GM12878 (cell line): ENCODE data around the gene CUL1. TPM values are rescaled to one million over a fixed set of nuclear protein-coding genes. Genes with fewer than 3 reads are reported as not detected.

ENCODE experiments used
- ATAC-seq: fragments of 200-7000 bp; cut with Tn5 transposase; 3 replicates; pipeline ENCODE4 v1.9.1; 2020; ENCODE audit warnings: mild to moderate bottlenecking, moderate library complexity
- BruUV-seq: library from RNA; stranded (reverse); fragments of 400-500 nt; replicated peaks from 2 replicates; lab custom pipeline; 2021; lab: Mats Ljungman, UMichigan
- CTCF ChIA-PET: fragments of 300-600 bp; sonication (Branson Sonifier 250); formaldehyde crosslinking; extraction: SDS; loops from one replicate; lab custom pipeline; 2021; ENCODE audit warnings: inconsistent platforms; lab: Yijun Ruan, JAX
- POLR2A ChIA-PET: fragments of 350-600 bp; formaldehyde crosslinking; extraction: SDS; loops from one replicate; lab custom pipeline; 2021; ENCODE audit warnings: inconsistent platforms; lab: Charles Lee
- RAD21 ChIA-PET: fragments of 300-600 bp; sonication (Branson Sonifier 250); formaldehyde crosslinking; loops from one replicate; lab custom pipeline; 2023; ENCODE audit warnings: antibody characterized with exemption; ENCODE audit not compliant: unreplicated experiment; lab: Charles Lee
- SMC1A ChIA-PET: fragments of 300-600 bp; sonication (Branson Sonifier 250); formaldehyde crosslinking; loops from one replicate; lab custom pipeline; 2023; ENCODE audit not compliant: unreplicated experiment, uncharacterized antibody; lab: Charles Lee
- DNase-seq: peaks from one replicate; pipeline ENCODE4 v3.0.0-alpha.2; 2011; ENCODE audit warnings: low read depth, low spot score
- FAIRE-seq: peaks from 3 replicates; lab custom pipeline; 2011; peaks lifted over from hg19 to GRCh38; lab: Jason Lieb, UNC
- H2AFZ ChIP-seq: 2 replicates; pipeline ENCODE4 v1.6.0; 2011; ENCODE audit warnings: low read depth, low read length, control low read depth; ENCODE audit not compliant: control insufficient read depth
- H3K27ac ChIP-seq: 2 replicates; pipeline ENCODE4 v1.5.1; 2011; ENCODE audit warnings: control low read depth; ENCODE audit not compliant: control insufficient read depth, insufficient read depth
- H3K27me3 ChIP-seq, 2 experiments: replicated peaks in 1 of 2; 2 replicates each; pipeline versions ENCODE4 v1.6.0 to v1.6.1; 2011; ENCODE audit warnings: low read length in 1 of 2; ENCODE audit not compliant: control insufficient read depth in 2 of 2, insufficient read depth in 2 of 2
- H3K36me3 ChIP-seq, 2 experiments: 2 replicates each; pipeline ENCODE4 v1.5.1; 2011; ENCODE audit warnings: low read length in 1 of 2; ENCODE audit not compliant: control insufficient read depth in 2 of 2, insufficient read depth in 2 of 2
- H3K4me1 ChIP-seq: 2 replicates; pipeline ENCODE4 v1.6.1; 2011; ENCODE audit warnings: mild to moderate bottlenecking, low read length, moderate library complexity, mixed read lengths; ENCODE audit not compliant: control insufficient read depth, insufficient read depth
- H3K4me2 ChIP-seq: 2 replicates; pipeline ENCODE4 v1.6.0; 2011; ENCODE audit warnings: control low read depth; ENCODE audit not compliant: control insufficient read depth, insufficient read depth
- H3K4me3 ChIP-seq: fragments of 200-600 bp; sonication (generic); 2 replicates; pipeline ENCODE4 v1.5.1; 2016
- H3K79me2 ChIP-seq: 2 replicates; pipeline ENCODE4 v1.6.0; 2011; ENCODE audit warnings: low read length; ENCODE audit not compliant: control insufficient read depth, insufficient read depth
- H3K9ac ChIP-seq: 2 replicates; pipeline ENCODE4 v1.8.0; 2011; ENCODE audit warnings: low read length, control low read depth, mixed read lengths; ENCODE audit not compliant: control insufficient read depth, insufficient read depth
- H3K9me3 ChIP-seq: replicated peaks from 3 replicates; pipeline ENCODE4 v1.5.1; 2011; ENCODE audit warnings: mild to moderate bottlenecking, low read length; ENCODE audit not compliant: control insufficient read depth, insufficient read depth
- H4K20me1 ChIP-seq: 2 replicates; pipeline ENCODE4 v1.6.0; 2011; ENCODE audit not compliant: control insufficient read depth, insufficient read depth
- BHLHE40 ChIP-seq, 2 experiments: fragments of 450-650 bp in 1 of 2; IDR thresholded peaks; 2 replicates each; pipeline ENCODE4 v1.6.1; 2011 to 2017; ENCODE audit warnings: low read depth in 2 of 2, borderline replicate concordance in 1 of 2, improper control_type of control experiment in 1 of 2, low read length in 1 of 2, mild to moderate bottlenecking in 1 of 2
- CBFB ChIP-seq: IDR thresholded peaks from 2 replicates; pipeline ENCODE4 v1.6.1; 2016; ENCODE audit warnings: antibody characterized with exemption, low read depth
- CREB1 ChIP-seq: IDR thresholded peaks from 2 replicates; pipeline ENCODE4 v1.6.1; 2012; ENCODE audit warnings: low read depth, mild to moderate bottlenecking, inconsistent platforms
- CUX1 ChIP-seq: IDR thresholded peaks from 2 replicates; pipeline ENCODE4 v1.6.1; 2012; ENCODE audit warnings: improper control_type of control experiment, low read depth, low read length; ENCODE audit not compliant: insufficient replicate concordance
- DPF2 ChIP-seq: fragments of 450-650 bp; IDR thresholded peaks from 2 replicates; pipeline ENCODE4 v1.6.1; 2017; ENCODE audit warnings: mild to moderate bottlenecking
- FOS ChIP-seq: IDR thresholded peaks from 3 replicates; pipeline ENCODE4 v1.6.1; 2011; ENCODE audit warnings: borderline replicate concordance; ENCODE audit not compliant: insufficient read length; ENCODE audit errors: extremely low read depth
- JUNB ChIP-seq: IDR thresholded peaks from 2 replicates; pipeline ENCODE4 v1.6.1; 2016; ENCODE audit warnings: antibody characterized with exemption, mild to moderate bottlenecking
- NFYA ChIP-seq: IDR thresholded peaks from 2 replicates; pipeline ENCODE4 v1.6.1; 2011; ENCODE audit warnings: low read depth, mild to moderate bottlenecking, low read length, improper control_type of control experiment, borderline replicate concordance
- POU2F2 ChIP-seq: IDR thresholded peaks from 3 replicates; pipeline ENCODE4 v1.6.1; 2011; ENCODE audit warnings: low read depth, mild to moderate bottlenecking, low read length, borderline replicate concordance
- RELA ChIP-seq: fragments of 450-650 bp; IDR thresholded peaks from 2 replicates; pipeline ENCODE4 v1.8.0; 2014; ENCODE audit warnings: borderline replicate concordance; ENCODE audit not compliant: partially characterized antibody
- TARDBP ChIP-seq: IDR thresholded peaks from 2 replicates; pipeline ENCODE4 v1.6.1; 2016; ENCODE audit warnings: borderline replicate concordance
- TBL1XR1 ChIP-seq: IDR thresholded peaks from 2 replicates; pipeline ENCODE4 v1.6.1; 2012; ENCODE audit warnings: low read depth, low read length, improper control_type of control experiment
- YBX1 ChIP-seq: fragments of 450-650 bp; IDR thresholded peaks from 2 replicates; pipeline ENCODE4 v1.6.1; 2016; ENCODE audit warnings: antibody characterized with exemption
- WGBS: methylation state at CpG from one replicate; pipeline ENCODE4 v1.1.6; 2016; ENCODE audit warnings: low lambda C conversion rate; ENCODE audit not compliant: insufficient replicate concordance, insufficient coverage; ENCODE audit errors: missing lambda C conversion rate; 5-methylcytosine and 5-hydroxymethylcytosine counted together
- in situ Hi-C: fragments of 300-500 bp; cut with MboI; formaldehyde crosslinking; loops from 9 replicates; pipeline ENCODE4 v1.14.3; 2018; ENCODE audit warnings: mixed read lengths
- intact Hi-C: fragments of 100-400 bp; cut with micrococcal nuclease; formaldehyde crosslinking; loops from one replicate; pipeline ENCODE4 v1.14.2; 2022; ENCODE audit not compliant: unreplicated experiment
- polyA plus RNA-seq, 11 experiments: library from polyadenylated mRNA; depleted of rRNA in 4 of 11; unstranded in 6 of 11; stranded (reverse) in 5 of 11; fragments of >200 nt; fragmentation: Nextera tagmentation in 4 of 11; fragmentation: Illumina TruSeq in 1 of 11; extraction: Ambion mirVana in 4 of 11; extraction: Trizol in 1 of 11; gene quantifications; 1 replicate in 1 of 11; 2 replicates in 10 of 11; pipeline versions ENCODE4 v1.2.1 to v1.2.3, GENCODE V29; 2011 to 2016; ENCODE audit warnings: inconsistent platforms in 2 of 11, missing spikeins in 2 of 11, low read depth in 1 of 11
- total RNA-seq, 4 experiments: library from RNA; depleted of rRNA in 3 of 4; stranded (reverse); fragments of >200 nt in 3 of 4; fragmentation: Illumina TruSeq in 1 of 4; extraction: Trizol in 1 of 4; gene quantifications; 2 replicates each; pipeline versions ENCODE4 v1.2.1 to v1.2.3, GENCODE V29; 2013 to 2021
- TF ChIP-seq, protein P1 (sequence below): fragments of 450-650 bp; IDR thresholded peaks from 2 replicates; pipeline ENCODE4 v1.6.1; 2016; ENCODE audit warnings: mild to moderate bottlenecking
- TF ChIP-seq, protein P2 (sequence below): IDR thresholded peaks from 2 replicates; pipeline ENCODE4 v1.6.1; 2011; ENCODE audit warnings: borderline replicate concordance, low read depth, mild to moderate bottlenecking, moderate library complexity, low read length; ENCODE audit not compliant: insufficient read depth, poor library complexity, severe bottlenecking

Gene CUL1
- total and polyA plus RNA-seq, 10 of the 15 experiments (the other 5 are each of a cell fraction or from before 2014, with no cell fraction given): 13.3 to 63.9 (median 45.9) TPM

DNA sequence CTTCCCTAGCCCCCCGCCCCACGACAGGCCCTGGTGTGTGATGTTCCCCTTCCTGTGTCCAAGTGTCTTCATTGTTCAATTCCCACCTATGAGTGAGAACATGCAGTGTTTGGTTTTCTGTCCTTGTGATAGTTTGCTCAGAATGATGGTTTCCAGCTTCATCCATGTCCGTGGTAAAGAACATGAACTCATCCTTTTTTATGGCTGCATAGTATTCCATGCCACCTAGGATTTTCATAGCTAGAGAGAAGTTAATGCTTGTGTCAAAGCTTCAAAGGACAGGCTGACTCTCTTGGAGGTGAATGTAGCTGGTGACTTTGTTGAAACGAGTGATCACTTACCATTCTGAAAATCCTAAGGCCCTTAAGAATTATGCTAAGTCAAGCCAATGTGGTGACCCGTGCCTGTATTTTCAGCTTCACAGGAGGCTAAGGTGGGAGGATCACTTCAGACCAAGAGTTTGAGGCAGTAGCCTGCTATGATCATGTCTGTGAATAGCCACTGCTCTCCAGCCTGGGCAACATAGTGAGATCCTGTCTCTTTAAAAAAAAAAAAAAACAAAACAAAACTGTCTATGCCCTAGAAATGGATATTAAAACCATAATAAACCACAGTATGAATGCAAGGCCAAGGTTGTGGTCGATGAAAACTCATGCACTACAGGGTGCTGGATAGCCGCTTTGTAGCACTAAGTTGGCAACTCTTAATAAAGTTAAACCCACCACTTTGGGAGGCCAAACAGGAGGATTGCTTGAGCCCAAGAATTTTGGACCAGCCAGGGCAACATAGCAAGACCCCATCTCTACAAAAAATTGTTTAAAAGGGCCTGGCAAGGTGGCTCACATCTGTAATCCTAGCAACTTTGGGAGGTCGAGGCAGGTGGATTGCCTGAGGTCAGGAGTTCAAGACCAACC is 52.0 kb downstream of the CUL1 start:
- H3K4me1 ChIP-seq: no peaks in the 10 kb centered on the region
- in situ Hi-C loops (no loop called here), intact Hi-C loops (no loop called here)
- no TSS peak for BruUV-seq
- H4K20me1 ChIP-seq: no peaks in the 10 kb centered on the region; the same call in 1 of the 2 replicates
- H3K36me3 ChIP-seq: peaks cover 0 to 3% of the 10 kb centered on the region in 2 experiments; a peak in 3 of 4 replicates
- no peaks in the 10 kb centered on the region for H3K27me3 ChIP-seq
- no peak overlapping the region for H2AFZ ChIP-seq
- POLR2A ChIA-PET: no interaction called here
- SMC1A ChIA-PET: interaction anchor here (0.7 to 1.0 kb wide), 2 partner anchors 9 to 24 kb away, joined by 3 read pairs; no protein-coding TSS in a partner anchor
- no peak for FAIRE-seq
- no peaks in the 10 kb centered on the region for H3K79me2 ChIP-seq
- H3K4me3 ChIP-seq: no peak overlapping the region
- H3K4me2 ChIP-seq: no peak overlapping the region
- DNase-seq: no peak
- CTCF ChIA-PET: interaction anchor here (0.8 kb wide), 1 partner anchor 212 kb away, joined by 3 read pairs; no protein-coding TSS in a partner anchor
- RAD21 ChIA-PET: no interaction called here
- WGBS: 85% methylated on average over 6 of the region's 8 CpGs
- no peak overlapping the region for H3K9ac ChIP-seq
- ATAC-seq: no peak
- no peaks in the 10 kb centered on the region; the same call in 2 of the 3 replicates for H3K9me3 ChIP-seq
- no peak overlapping the region for H3K27ac ChIP-seq
- TF ChIP-seq, protein P1, sequence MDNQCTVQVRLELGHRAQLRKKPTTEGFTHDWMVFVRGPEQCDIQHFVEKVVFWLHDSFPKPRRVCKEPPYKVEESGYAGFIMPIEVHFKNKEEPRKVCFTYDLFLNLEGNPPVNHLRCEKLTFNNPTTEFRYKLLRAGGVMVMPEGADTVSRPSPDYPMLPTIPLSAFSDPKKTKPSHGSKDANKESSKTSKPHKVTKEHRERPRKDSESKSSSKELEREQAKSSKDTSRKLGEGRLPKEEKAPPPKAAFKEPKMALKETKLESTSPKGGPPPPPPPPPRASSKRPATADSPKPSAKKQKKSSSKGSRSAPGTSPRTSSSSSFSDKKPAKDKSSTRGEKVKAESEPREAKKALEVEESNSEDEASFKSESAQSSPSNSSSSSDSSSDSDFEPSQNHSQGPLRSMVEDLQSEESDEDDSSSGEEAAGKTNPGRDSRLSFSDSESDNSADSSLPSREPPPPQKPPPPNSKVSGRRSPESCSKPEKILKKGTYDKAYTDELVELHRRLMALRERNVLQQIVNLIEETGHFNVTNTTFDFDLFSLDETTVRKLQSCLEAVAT: no peak
- TF ChIP-seq POU2F2 (no peak), DPF2 (no peak), BHLHE40 (IDR thresholded peaks at IDR 0.05; ENCODE audit: borderline replicate concordance in 1 of 2, low read depth in 2 of 2, low read length in 1 of 2) (no peak), YBX1 (no peak), TARDBP (no peak), FOS (no peak), TBL1XR1 (no peak), CREB1 (no peak), CUX1 (no peak), JUNB (no peak), CBFB (no peak), RELA (no peak), NFYA (no peak)
- TF ChIP-seq, protein P2, sequence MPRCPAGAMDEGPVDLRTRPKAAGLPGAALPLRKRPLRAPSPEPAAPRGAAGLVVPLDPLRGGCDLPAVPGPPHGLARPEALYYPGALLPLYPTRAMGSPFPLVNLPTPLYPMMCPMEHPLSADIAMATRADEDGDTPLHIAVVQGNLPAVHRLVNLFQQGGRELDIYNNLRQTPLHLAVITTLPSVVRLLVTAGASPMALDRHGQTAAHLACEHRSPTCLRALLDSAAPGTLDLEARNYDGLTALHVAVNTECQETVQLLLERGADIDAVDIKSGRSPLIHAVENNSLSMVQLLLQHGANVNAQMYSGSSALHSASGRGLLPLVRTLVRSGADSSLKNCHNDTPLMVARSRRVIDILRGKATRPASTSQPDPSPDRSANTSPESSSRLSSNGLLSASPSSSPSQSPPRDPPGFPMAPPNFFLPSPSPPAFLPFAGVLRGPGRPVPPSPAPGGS: no peak
